Tongue (tissue), 2 donors: ENCODE measurements around the gene TUT1. TPM values are rescaled to one million over a fixed set of nuclear protein-coding genes. Genes with fewer than 3 reads are reported as not detected.
"Not testable (repeated sequence)": the region's sequence is repeated elsewhere in the genome, so short reads cannot be mapped to it uniquely, and the experiment has no call there.

Experiments
- DNase-seq: peaks from one replicate; pipeline ENCODE4 v3.0.0-alpha.2; 2015
- total RNA-seq: library from RNA; depleted of rRNA; stranded (reverse); fragments of >200 nt; gene quantifications from one replicate; pipeline ENCODE4 v1.2.3, GENCODE V29; 2014

Gene TUT1
- total RNA-seq, 1 donor from 2014 or later, result 5.8 TPM

- no peak for DNase-seq
These were observed 15.5 kb downstream of the TUT1 start for GRCh38 chr11:62575837-62576236.

GRCh38 chr11:62575156-62575555 lies 16.2 kb downstream of the TUT1 start:
- no peak for DNase-seq

- DNase-seq, result peak; percentile 72
These were observed 16.8 kb downstream of the TUT1 start for GRCh38 chr11:62574363-62575071.

DNA sequence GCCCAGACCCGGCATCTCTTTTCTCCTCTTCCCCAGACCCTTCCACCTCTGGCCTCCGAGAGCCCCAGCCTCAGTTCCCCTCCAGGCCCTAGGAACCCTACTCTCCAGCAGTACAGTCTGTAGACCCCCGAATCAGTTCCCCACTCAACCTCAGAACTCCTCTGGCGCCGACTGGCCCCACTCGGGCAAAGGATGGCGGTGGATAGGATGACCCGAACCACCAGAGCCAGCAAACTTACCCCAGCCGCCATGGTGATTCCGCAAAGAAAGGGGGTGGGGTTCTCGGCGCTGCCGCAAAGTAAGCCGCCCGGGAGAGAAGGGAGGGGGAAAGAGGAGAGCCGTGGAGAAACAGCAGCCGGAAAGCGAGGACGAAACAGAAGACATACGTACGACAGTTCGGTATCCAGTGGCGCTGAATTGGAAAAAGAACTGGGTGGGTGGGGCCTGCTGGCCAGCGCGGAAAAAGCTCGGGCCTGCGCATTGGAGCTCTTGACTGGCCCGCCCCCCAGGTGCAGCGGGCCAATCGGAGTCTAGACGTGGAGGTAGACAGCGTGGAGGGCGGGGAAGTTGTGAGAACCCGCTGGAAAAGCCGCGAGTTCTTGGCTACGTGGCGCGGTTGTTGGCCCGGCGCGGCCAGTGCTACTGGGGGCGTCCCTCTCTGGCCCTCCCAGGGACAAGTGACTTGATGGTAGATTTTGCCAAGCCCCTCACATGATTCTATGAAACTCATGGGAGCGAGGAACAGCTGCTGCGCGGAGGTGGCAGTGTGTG lies 17.5 kb downstream of the TUT1 start, which contains the start of gene EEF1G:
Gene EEF1G, minus strand, starts transcription at position 300 of the 771 bp plus-strand sequence. Its CDS starts 49 bp downstream, at position 251.
- peak; percentile 100 for DNase-seq

GRCh38 chr11:62573006-62573591 lies 18.2 kb downstream of the TUT1 start:
- peak; percentile 53 for DNase-seq

- DNase-seq, result no peak
These were observed 18.9 kb downstream of the TUT1 start for GRCh38 chr11:62572431-62572830.

GRCh38 chr11:62571493-62571892 lies 19.8 kb downstream of the TUT1 start:
- DNase-seq, result not testable (repeated sequence)

DNA sequence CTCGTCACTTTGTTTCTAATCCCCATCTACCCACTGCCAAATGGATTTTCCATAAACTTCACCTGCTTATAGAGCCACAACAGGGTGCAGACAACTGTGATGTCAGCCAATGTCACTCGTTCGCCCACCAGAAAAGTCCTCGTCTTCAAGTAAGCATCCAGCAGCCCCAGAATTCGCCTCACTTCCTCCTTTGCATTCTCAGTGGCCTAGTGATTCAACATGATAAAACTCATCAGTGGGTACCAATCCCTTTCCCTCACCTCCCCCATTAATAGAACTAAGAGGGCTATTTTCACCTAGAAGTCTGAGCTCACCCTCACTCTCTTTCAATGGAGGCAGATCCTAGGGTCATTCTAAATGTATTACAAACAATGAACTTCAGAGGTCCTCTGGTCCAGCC lies 20.4 kb downstream of the TUT1 start:
- DNase-seq, result not testable (repeated sequence)

- DNase-seq, result no peak
These were observed 21.7 kb downstream of the TUT1 start for GRCh38 chr11:62569611-62570010.

DNA sequence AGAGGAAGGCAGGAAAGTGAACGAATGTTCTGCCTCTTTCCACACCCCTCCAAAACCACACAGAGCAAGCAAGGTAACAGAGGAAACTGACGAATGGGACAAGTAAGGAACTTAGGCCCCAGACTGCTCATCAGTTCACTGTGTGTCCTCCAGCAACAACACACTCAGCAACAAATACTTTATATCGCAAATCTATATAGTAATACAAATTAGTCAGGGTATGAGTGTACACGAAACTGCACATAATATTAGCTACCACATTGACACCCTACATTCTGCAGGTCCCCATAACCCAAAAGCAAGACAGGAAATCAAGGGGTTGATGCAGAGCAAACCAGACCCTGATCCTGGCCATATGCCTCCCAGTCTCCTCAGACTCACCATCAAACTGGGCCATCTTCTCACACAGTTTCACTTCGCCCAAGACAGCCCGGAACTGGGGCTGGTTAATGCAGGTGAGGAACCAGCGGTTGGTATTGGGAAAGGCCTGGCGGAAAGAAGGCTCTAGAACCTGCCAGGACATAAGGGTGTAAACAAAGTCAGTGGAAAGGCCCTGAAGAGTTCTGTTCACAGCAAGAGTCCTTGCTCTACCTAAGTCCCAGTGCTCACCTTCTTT lies 24.2 kb downstream of the TUT1 start:
- no peak for DNase-seq

- no peak for DNase-seq
These were observed 25.1 kb downstream of the TUT1 start for GRCh38 chr11:62566247-62566646.

- no peak for DNase-seq
These were observed 26.1 kb downstream of the TUT1 start for GRCh38 chr11:62565100-62565802.

DNA sequence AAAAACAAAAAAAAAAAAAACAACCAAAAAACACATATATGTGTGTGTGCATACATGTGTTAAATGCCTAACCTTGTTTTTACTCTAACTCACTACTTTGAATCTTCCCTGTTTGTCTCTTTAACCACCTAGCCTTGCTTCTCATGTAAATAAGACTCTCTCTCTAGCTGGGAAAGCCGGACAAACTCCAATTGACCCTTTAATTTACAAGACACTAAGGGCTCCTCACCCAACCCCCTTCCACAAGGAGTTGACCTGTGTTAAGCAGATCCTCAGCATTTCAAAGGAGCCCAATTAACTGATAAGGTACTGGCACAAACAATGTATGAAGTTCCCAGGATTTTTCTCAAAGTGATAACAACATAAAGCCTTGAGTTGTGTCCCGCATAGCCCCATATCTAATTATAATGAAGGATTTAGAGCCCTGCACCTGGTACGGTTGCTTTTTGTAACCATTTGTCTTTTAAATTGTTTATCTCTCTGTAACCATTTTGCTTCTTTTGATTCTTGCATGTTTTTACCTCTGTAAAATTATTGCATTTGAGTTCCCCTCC lies 29.6 kb downstream of the TUT1 start:
- not testable (repeated sequence) for DNase-seq

DNA sequence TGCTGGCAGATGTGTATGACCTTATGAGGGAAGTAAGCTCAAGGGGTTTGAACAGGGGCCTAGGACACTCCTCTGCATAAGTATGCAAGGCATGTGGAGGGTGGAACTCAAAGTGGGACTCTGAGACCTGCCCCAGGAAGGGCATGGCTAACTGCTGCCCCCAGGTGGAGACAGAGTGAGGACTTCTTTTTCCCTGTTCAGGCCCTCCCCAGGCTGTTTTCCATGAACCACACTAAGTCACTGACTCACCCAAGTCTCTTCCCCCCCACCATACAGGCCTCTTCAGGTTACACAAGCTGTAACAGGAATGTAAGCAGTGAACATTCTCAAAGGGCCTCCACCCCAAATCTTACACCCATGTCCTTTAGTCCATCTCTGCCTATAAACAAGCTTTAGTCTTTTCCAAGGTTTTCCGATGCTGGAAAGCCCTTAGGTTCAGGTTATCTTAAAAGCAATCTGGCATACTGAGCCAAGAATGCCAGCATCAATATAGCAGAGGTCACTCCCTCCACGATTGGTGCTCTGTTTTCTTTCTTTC lies 30.7 kb downstream of the TUT1 start:
- peak; percentile 93 for DNase-seq

- DNase-seq, result not testable (repeated sequence)
These were observed 31.7 kb downstream of the TUT1 start for GRCh38 chr11:62559626-62560025.

- DNase-seq, result no peak
These were observed 32.1 kb downstream of the TUT1 start for GRCh38 chr11:62559204-62559603.

DNA sequence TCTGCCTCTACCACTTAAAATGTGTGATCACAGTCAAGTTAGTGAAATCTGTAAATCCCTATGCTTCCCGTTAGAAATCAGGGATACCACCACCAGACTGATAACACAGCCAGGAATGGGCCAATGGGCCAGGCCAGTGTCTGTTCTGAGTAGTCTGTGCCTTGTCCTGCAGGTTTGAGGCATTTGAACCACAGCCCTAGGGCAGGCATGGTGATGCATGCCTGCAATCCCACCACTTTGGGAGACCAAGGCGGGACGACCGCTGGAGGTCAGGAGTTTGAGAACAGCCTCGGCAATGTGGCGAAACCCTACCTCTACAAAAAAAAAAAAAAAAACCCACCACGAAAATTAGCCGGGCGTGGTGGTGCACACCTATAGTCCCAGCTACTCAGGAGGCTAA lies 32.7 kb downstream of the TUT1 start:
- no peak for DNase-seq

- DNase-seq, result no peak
These were observed 34.3 kb downstream of the TUT1 start for GRCh38 chr11:62556875-62557631.

DNA sequence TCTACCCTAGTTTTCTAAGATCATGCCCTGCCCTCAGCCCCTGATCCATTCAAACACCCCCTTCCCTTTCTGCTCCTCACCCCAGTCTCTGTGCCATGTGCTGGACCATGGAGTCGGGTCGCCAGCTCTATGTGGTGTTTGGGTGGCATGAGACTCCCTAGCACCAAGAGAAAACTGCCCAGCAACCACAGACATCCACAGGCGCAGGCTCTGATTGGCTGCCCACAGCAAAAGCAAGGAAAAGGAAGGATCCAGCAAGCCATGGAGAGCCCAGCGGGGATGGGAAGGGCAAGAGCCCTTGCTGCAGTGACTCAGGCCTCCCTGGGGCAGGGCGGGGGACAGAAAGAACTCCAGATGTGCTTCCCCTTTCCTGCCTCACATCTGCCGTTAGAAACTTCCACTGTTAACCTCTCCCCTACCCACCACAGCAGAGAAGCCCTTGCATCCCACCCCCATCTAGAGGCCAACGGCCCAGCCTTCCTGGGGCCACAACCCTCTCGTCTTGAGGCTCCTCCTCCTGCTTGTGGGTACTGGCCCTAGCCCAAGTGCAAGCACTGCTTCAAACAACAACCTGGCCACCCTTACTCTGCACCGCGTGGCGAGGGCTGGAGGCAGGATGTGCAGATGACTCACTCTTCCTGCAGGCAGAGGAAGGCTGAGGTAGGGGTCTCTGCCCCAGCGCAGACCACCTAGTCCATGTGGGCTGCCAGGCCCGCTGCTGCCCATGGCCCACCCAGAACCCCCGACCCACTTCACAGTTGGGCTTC lies 35.0 kb downstream of the TUT1 start:
- DNase-seq, result peak; percentile 92
